Stimulated activated CD4-positive, alpha-beta T cell treated with anti-CD3 and anti-CD28 coated beads, Interleukin-4, amount 100 ng/mL, for 1 hour (primary cell): ENCODE results near the gene NKTR.

Experiments used
- DNase-seq: peaks from one replicate; pipeline ENCODE4 v3.0.0-alpha.2; 2020

The NKTR gene

GRCh38 chr3:42683875-42684598 is 83.6 kb downstream of the NKTR start:
- peak; percentile 47 for DNase-seq

GRCh38 chr3:42684632-42685362 is 84.3 kb downstream of the NKTR start:
- no peak for DNase-seq

GRCh38 chr3:42685363-42685881 is 84.9 kb downstream of the NKTR start, which contains the start of gene KLHL40:
TSS of gene KLHL40 (plus strand) at chr3:42685537. CDS start at chr3:42685619, 82 bp downstream.
- DNase-seq, result no peak

- no peak for DNase-seq
Observed at GRCh38 chr3:42685891-42686820, 85.7 kb downstream of the NKTR start.

GRCh38 chr3:42686832-42687650 is 86.6 kb downstream of the NKTR start:
- no peak for DNase-seq

GRCh38 chr3:42688016-42688415 is 87.5 kb downstream of the NKTR start:
- DNase-seq, result no peak

GRCh38 chr3:42688487-42689420 is 88.3 kb downstream of the NKTR start:
- DNase-seq, result no peak

GRCh38 chr3:42689421-42690014 is 89.0 kb downstream of the NKTR start:
- no peak for DNase-seq

GRCh38 chr3:42690191-42690590 is 89.7 kb downstream of the NKTR start:
- no peak for DNase-seq

- DNase-seq, result no peak
Observed at GRCh38 chr3:42690766-42691680, 90.5 kb downstream of the NKTR start.

- no peak for DNase-seq
Observed at GRCh38 chr3:42691816-42692666, 91.6 kb downstream of the NKTR start.

GRCh38 chr3:42692667-42693529 is 92.4 kb downstream of the NKTR start:
- no peak for DNase-seq

- DNase-seq, result no peak
Observed at GRCh38 chr3:42693530-42693930, 93.0 kb downstream of the NKTR start.

GRCh38 chr3:42694366-42694765 is 93.9 kb downstream of the NKTR start:
- no peak for DNase-seq

GRCh38 chr3:42696356-42697288 is 96.1 kb downstream of the NKTR start:
- no peak for DNase-seq
